HepG2 (cell line): ENCODE measurements around the gene WDR83. TPM values are rescaled to one million over a fixed set of nuclear protein-coding genes. Genes with fewer than 3 reads are reported as not detected.

Source experiments
- CHD2 ChIP-seq: IDR thresholded peaks from 2 replicates; pipeline ENCODE4 v1.6.1; 2011; ENCODE audit warnings: low read depth, low read length, improper control_type of control experiment
- DMAP1 ChIP-seq: IDR thresholded peaks from 2 replicates; pipeline ENCODE4 v1.6.1; 2016
- DZIP1 ChIP-seq: sonication (generic); formaldehyde crosslinking; IDR thresholded peaks from 2 replicates; pipeline ENCODE4 v1.5.0; 2020; ENCODE audit warnings: mild to moderate bottlenecking, missing genetic modification reagents
- E2F1 ChIP-seq: sonication (generic); formaldehyde crosslinking; IDR thresholded peaks from 2 replicates; pipeline ENCODE4 v1.5.0; 2020; ENCODE audit warnings: missing genetic modification reagents
- ETV5 ChIP-seq: IDR thresholded peaks from 2 replicates; pipeline ENCODE4 v1.6.1; 2018; ENCODE audit warnings: missing biosample characterization, missing genetic modification reagents, inconsistent platforms, borderline replicate concordance
- HDAC6 ChIP-seq: fragments of 200-600 bp; sonication (generic); IDR thresholded peaks from 2 replicates; pipeline ENCODE4 v1.7.0; 2017; ENCODE audit warnings: mild to moderate bottlenecking, antibody characterized with exemption, low read length, low read depth
- HOXA3 ChIP-seq: sonication (generic); formaldehyde crosslinking; IDR thresholded peaks from 2 replicates; pipeline ENCODE4 v1.5.0; 2020; ENCODE audit warnings: missing genetic modification reagents
- IRX3 ChIP-seq: sonication (generic); formaldehyde crosslinking; IDR thresholded peaks from 2 replicates; pipeline ENCODE4 v1.8.1; 2023; ENCODE audit warnings: mild to moderate bottlenecking, low read depth, missing genetic modification reagents, borderline replicate concordance
- KLF16 ChIP-seq, 2 experiments: sonication (generic) in 1 of 2; formaldehyde crosslinking in 1 of 2; IDR thresholded peaks; 2 replicates each; pipeline versions ENCODE4 v1.6.1 to v1.8.0; 2016 to 2023; ENCODE audit warnings: missing genetic modification reagents in 2 of 2, missing compliant biosample characterization in 1 of 2
- MAX ChIP-seq: IDR thresholded peaks from 2 replicates; pipeline ENCODE4 v1.6.1; 2012; ENCODE audit warnings: inconsistent platforms
- NFE2L2 ChIP-seq: fragments of 150-350 bp; IDR thresholded peaks from 2 replicates; pipeline ENCODE4 v1.6.1; 2014; ENCODE audit warnings: low read length
- THYN1 ChIP-seq: sonication (generic); formaldehyde crosslinking; IDR thresholded peaks from 2 replicates; pipeline ENCODE4 v1.8.1; 2023; ENCODE audit warnings: low read depth, mild to moderate bottlenecking, moderate library complexity, missing genetic modification reagents, borderline replicate concordance
- ZBTB4 ChIP-seq: sonication (generic); formaldehyde crosslinking; IDR thresholded peaks from 2 replicates; pipeline ENCODE4 v1.4.0; 2020; ENCODE audit warnings: missing genetic modification reagents, mild to moderate bottlenecking, borderline replicate concordance
- ZFX ChIP-seq: sonication (generic); formaldehyde crosslinking; IDR thresholded peaks from 2 replicates; pipeline ENCODE4 v1.4.0; 2020; ENCODE audit warnings: mild to moderate bottlenecking, low read depth, missing genetic modification reagents, moderate library complexity
- ZNF18 ChIP-seq: sonication (generic); formaldehyde crosslinking; IDR thresholded peaks from 2 replicates; pipeline ENCODE4 v1.8.0; 2022; ENCODE audit warnings: mild to moderate bottlenecking, missing genetic modification reagents; ENCODE audit not compliant: insufficient replicate concordance
- ZNF446 ChIP-seq: sonication (generic); formaldehyde crosslinking; IDR thresholded peaks from 2 replicates; pipeline ENCODE4 v1.5.0; 2020; ENCODE audit warnings: mild to moderate bottlenecking, missing genetic modification reagents
- ZNF558 ChIP-seq: sonication (generic); formaldehyde crosslinking; IDR thresholded peaks from 2 replicates; pipeline ENCODE4 v1.9.0; 2022; ENCODE audit warnings: mild to moderate bottlenecking, missing genetic modification reagents, borderline replicate concordance
- polyA plus RNA-seq, 8 experiments: library from polyadenylated mRNA; depleted of rRNA in 3 of 8; stranded (reverse) in 7 of 8; unstranded in 1 of 8; fragments of >200 nt; fragmentation: Illumina TruSeq in 4 of 8; extraction: Trizol in 4 of 8; gene quantifications; 2 replicates each; pipeline versions ENCODE4 v1.2.1 to v1.2.3, GENCODE V29; 2011 to 2016; ENCODE audit warnings: low read depth in 4 of 8, missing spikeins in 1 of 8, mixed read lengths in 1 of 8; ENCODE audit not compliant: insufficient read depth in 1 of 8
- total RNA-seq, 5 experiments: library from RNA; depleted of rRNA; stranded (reverse); fragments of >200 nt; fragmentation: Illumina TruSeq; extraction: Trizol; gene quantifications; 2 replicates each; pipeline ENCODE4 v1.2.3, GENCODE V29; 2016; ENCODE audit warnings: low read depth in 1 of 5

WDR83 gene
- total and polyA plus RNA-seq, 2 of the 13 experiments (the other 11 are each of a cell fraction or from before 2014, with no cell fraction given): 4.5 to 10.7 TPM

- TF ChIP-seq DZIP1 (CRISPR knock-in tag) (peak; percentile 41; the same call in 1 of the 2 replicates), IRX3 (no peak), CHD2 (no peak), DMAP1 (peak; percentile 69; the same call in 1 of the 2 replicates), ZNF558 (CRISPR knock-in tag) (no peak), ZBTB4 (CRISPR knock-in tag) (0 out of 2 replicates have a peak, but pooled peaks have one; percentile 42), HOXA3 (CRISPR knock-in tag) (peak; percentile 97), NFE2L2 (no peak), MAX (peak; percentile 93), ZNF446 (no peak), ZNF18 (no peak), KLF16 (CRISPR knock-in tag; IDR thresholded peaks at IDR 0.05) (peak in 1 of 2 experiments; percentile 80; a peak in 1 of 4 replicates), ZFX (CRISPR knock-in tag) (peak; percentile 82), HDAC6 (no peak), E2F1 (CRISPR knock-in tag) (no peak), ETV5 (CRISPR knock-in tag) (peak; percentile 79), THYN1 (CRISPR knock-in tag) (no peak)
Observed at GRCh38 chr19:12696366-12697335, 30.0 kb downstream of the WDR83 start, which contains the start of gene FBXW9 (continued).
